ENCODE measurements around the gene TAAR2.
"Not testable (repeated sequence)": the region's sequence is repeated elsewhere in the genome, so short reads cannot be mapped to it uniquely, and the experiment has no call there.

TAAR2 gene, protein sequence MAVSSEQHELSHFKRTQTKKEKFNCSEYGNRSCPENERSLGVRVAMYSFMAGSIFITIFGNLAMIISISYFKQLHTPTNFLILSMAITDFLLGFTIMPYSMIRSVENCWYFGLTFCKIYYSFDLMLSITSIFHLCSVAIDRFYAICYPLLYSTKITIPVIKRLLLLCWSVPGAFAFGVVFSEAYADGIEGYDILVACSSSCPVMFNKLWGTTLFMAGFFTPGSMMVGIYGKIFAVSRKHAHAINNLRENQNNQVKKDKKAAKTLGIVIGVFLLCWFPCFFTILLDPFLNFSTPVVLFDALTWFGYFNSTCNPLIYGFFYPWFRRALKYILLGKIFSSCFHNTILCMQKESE

DNA sequence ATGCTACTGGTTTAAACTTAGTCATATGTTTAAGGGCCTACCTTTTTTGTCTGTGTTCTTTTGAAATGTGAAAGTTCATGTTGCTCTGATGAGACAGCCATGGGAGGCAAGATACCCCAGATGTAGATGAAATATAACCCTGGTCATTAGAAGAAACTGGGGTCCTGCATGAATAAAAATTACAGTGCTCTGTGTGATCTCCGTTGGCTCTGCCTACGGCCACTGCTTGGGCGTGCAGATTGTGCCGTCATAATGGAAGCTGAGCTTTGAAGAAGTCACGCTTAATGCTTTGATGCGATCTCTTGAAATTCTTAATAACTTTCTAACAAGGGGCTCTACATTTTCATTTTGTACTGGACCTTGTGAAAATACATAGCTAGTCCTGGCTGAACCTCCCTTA lies at the start of gene TAAR2:
Gene TAAR2 (minus strand): TSS at position 101 of the 400 bp plus-strand sequence. CDS start 0 bp downstream, at position 101.
- DNase-seq (ENCODE audit: low read depth): no peak

DNA sequence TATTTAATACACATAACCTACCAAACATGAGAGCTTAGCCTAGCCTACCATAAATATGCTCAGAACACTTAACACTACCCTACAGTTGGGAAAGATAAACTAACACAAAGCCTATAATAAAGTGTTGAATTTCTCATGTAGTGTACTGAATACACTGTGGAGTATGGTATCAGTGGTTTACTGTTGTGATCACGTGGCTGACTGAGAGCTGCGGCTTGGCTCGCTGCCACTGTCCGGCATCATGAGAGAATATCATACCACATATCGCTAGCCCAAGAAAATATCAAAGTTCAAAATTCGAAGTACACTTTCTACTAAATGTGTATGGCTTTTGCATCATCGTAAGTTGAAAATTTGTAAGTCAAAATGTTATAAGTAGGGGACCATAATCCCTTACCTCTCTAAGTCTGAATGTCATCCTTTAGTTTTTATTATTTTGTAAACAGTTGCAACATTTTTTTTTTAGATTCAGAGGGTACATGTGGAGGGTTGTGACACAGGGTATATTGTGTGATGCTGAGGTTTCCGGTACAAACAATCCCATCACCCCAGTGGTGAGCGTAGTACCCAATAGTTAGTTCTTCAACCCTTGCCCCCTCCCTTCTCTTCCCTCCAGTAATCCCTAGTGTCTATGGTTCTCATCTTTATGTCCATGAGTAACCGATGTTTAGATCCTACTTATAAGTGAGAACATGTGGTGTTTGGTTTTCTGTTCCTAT lies 49.5 kb upstream of the TAAR2 start:
- no peak for DNase-seq (ENCODE audit: low read depth)

DNA sequence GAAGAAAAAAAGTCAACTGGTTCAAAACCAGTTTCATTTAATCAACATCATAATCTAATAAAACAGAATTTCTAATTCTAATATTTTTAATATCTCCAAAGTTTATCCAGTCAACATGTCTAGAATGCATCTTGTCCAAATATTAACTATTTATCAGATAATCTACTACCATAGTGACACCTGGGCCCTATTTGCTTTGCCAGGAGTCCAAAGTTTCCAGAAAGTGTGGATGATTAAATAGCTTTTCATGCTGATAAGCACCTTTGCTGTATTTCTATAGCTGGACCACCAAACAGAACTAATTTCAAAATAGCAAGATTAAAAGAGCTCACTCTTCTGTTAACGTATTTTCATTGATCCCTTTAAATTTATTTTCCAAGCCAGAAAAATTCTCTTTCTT lies 47.2 kb upstream of the TAAR2 start:
- no peak for DNase-seq (ENCODE audit: low read depth)

DNA sequence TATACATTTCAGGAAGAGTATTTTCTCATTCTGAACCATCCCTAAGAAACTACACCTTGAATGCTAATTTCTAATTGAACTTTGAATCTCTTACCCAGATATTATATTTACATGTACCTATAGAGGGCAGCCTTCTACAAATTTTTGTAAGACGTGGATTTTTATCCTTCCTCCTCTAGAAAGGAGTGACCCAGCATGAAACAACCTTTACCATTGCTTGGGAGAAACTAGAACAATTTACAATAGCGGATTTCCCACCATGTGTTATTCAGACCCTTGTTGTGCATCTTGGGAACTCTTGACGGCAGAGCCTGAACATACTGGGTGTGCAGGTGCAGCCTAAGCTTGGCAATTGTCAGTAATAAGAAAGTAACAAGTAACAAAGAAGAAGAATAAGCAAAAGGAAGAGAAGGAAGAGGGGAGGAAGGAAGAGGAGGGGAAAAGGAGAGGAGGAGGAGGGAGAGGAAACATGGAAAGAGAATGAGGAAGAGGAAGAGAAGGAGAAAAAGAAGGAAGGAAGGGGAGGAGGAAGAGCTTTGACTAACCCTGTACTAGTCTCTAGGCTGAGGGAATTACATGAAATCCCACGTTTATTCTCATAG lies 45.7 kb upstream of the TAAR2 start:
- peak; percentile 67 for DNase-seq (ENCODE audit: low read depth)

DNA sequence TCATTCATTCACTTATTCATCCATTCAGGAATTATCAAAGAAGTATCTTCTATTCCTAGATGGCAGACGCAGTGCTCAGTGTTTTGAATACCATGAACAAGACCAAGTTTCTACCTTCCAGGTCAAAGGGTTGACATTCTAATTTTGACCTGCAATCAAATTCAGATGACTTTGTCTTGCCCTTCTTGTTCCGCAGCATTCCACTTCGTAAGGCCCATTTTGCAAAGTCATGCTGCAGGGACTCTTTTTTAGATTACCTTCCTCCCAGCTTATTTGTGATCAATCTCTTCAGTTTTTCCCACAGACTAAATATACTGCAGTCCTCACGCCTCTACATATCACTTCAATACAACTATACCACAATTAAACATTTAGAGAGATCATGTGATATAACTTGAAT lies 42.0 kb upstream of the TAAR2 start:
- DNase-seq (ENCODE audit: low read depth): no peak

DNA sequence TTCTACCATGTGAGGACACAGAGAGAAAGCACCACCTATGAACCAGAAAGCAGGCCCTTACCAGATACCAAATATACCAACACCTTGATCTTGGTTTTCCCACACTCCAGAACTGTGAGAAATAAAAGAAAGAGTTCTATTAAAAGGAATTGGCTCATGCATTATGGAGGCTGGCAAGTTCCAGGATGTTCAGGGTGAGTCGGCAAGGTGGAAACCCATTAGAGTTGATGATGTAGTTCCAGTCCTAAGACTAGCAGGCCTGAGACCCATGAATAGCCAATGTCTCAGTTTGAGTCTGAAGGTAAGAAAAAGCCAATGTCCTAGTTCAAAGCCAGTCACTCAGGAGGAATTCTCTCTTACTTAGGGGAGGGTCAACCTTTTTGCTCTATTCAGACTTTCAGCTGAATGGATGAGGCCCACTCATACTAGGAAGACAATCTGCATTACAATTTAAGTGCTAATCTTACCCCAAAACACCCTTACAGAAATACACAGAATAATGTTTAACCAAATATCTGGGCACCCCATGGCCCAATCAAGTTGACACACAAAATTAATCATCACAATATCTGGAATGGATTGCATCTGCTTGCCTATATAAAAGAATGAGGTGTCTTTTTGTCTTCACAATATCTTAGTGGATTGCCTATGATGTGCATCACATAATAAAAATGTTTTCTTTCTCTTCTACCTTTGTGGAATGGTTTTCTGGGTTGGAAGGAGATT lies 40.4 kb upstream of the TAAR2 start:
- no peak for DNase-seq (ENCODE audit: low read depth)

DNA sequence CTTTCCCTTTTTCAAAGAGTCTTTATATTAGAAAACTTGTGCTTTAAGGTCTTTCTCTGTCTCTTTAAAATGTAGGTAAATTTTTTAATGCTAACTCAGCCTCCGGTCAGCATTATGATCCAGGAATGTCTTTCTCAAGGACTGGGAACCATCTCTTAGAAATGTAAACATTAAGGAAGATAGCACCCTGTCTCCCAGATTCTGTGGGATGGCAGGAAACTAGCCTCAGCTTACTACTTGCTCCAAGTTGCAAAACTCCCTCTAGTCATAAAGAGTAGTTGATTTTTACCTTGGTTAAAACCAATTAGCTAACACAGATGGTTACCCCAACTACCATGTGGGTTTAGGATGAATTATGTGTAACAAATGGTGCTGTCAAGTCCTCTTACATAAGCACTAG lies 39.6 kb upstream of the TAAR2 start:
- peak; percentile 58 for DNase-seq (ENCODE audit: low read depth)

DNA sequence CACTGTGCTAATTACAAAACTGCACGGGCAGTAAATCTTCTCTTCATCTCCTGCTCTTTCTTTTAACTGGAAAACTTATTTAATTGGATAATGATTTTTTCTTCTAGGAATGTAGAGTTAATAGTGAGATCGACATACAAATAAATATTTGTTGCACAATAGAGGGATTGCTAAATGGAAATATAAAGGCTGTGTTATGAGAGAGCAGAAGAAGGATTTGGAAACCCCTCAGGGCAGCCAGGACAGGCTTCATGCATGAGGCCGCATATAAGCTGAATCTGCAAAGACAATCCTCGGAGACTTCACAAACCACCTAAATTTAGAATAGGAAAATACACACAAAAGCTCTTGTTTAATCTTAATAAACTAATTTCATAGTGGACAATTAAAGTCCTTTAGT lies 37.8 kb upstream of the TAAR2 start:
- DNase-seq (ENCODE audit: low read depth): no peak

DNA sequence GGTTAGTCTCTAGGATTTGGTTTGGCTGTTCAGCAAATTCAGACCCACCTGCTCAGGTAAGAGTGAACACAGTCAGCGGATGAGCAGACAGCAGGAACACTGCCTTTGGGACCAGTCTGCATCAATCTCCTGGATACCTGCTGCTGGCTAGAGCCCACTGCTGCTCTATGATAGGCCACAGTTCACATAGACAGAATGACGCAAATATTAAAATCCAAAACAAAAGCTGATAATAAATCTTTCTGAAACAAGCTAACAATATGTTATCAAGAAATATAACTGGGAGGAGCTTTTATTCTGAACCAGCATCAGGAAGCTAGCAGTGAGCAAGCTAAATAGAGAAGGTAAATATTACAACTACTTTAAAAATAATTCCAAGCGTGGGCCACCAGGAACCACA lies 35.0 kb upstream of the TAAR2 start, which contains the start of gene TAAR1:
Gene TAAR1 (minus strand): TSS at position 101 of the 400 bp plus-strand sequence. CDS start 13,179 bp downstream, outside the sequence.
- DNase-seq (ENCODE audit: low read depth): no peak

DNA sequence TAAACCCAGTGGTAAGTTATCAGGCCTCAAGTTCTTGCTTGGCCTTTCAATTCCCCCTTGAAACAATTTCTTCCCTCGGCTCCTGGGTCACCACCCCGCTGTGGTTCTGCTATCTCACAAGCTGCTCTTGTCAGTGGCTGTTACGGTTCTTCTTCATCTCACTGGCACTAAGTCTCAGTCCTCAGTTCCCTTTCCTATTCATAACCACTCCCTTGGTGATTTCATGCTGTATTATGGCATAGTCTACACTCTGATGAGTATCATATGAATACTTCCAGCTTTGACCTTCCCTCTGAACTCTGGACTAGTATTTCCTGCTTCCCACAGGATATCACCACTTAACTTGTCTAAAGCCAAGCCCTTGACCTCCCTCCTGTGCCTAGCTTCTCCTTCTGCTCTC lies 27.0 kb upstream of the TAAR2 start:
- DNase-seq (ENCODE audit: low read depth): no peak

DNA sequence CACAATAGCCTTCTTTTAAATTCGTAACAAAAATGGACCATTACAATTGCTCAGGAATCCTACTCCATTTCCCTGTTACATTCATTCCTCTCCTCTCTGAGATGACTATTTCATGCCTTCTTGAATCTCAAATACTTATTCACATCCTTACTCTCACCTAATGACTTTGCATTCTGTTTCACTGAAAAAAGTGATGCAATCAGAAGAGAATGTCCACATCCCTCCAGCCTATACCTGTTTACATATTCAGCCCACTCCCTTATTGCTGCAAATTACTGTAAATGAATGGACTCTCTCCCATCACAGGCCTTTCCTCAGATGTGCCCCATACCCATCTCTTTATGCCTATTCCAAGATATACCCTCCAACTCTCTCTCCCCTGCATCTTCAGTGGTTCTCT lies 26.4 kb upstream of the TAAR2 start:
- peak; percentile 9 for DNase-seq (ENCODE audit: low read depth)

DNA sequence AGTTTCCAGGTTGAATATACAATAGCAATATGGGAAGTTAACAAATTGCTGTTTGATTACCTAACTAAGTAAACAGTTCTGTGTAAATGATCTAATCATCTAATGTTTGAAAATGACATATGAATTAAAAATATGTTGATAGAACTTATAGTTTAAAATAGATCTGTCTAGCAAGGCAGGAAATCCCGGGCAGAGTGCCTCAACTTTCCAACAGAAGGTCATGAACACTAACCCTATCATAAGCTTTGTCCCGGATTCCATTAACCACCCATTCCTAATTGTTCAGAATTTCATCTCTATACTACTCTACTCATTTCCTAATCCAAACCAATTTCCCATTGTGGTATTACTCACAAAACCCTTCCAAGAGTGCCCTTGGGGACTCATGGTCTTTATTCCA lies 24.8 kb upstream of the TAAR2 start:
- no peak for DNase-seq (ENCODE audit: low read depth)

DNA sequence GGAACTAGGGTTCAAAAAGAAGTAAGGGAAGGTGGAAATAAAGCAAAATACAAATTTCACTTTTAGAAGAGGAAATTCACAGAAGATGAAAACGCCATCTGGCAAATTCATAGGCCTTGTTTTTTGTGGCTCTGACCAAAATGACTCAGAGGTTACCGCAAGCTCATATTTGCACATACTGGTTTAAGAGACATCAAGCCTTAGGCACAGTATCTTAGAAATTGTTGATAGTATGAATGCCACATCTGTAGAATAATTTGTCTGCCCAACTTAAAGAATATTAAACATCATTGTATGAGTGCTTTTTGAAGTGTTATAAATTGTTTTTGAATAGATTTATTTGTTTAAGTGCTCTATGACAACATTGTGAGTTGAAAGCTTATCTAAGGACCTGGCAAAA lies 24.3 kb upstream of the TAAR2 start:
- peak; percentile 76 for DNase-seq (ENCODE audit: low read depth)

DNA sequence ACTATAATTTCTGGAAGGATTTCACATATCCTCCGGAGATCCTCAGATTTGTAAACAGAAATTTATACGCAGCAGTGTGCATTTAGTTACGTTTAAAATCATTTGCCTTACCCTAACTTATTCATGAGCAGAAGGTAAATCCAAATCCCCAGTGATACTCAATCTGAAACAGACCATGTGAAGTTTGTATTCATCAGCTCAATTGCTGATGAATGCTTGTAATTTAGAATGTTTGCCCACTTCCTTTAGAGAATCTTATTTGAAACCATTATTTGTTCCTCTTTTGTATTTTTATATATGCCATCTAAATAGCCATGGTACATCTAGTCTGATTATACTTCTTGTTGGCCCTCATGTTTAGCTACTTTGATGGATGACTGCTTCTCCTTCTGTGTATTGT lies 19.5 kb upstream of the TAAR2 start:
- no peak for DNase-seq (ENCODE audit: low read depth)

DNA sequence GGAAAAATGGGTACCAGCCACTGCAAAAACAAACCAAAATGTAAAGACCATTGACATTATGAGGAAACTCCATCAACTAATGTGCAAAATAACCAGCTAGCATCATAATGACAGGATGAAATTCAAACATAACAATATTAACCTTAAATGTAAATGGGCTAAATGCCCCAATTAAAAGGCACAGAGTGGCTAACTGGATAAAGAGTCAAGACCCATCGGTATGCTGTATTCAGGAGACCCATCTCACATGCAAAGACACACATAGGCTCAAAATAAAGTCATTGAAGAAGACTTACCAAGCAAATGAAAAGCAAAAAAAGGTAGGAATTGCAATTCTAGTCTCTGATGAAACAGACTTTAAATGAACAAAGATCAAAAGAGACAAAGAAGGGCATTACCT lies 13.1 kb upstream of the TAAR2 start:
- DNase-seq (ENCODE audit: low read depth): not testable (repeated sequence)

DNA sequence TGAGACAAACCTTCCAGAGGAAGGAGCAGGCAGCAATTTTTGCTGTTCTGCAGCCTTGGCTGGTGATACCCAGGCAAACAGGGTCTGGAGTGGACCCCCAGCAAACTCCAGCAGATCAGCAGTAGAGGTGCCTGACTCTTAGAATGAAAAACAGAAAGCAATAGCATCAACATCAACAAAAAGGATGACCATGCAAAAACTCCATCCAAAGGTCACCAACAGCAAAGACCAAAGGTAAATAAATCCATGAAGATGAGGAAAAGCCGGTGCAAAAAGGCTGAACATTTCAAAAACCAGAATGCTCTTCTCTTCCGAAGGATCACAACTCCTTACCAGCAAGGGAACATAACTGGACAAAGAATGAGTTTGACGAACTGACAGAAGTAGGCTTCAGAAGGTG lies 11.8 kb upstream of the TAAR2 start:
- not testable (repeated sequence) for DNase-seq (ENCODE audit: low read depth)

DNA sequence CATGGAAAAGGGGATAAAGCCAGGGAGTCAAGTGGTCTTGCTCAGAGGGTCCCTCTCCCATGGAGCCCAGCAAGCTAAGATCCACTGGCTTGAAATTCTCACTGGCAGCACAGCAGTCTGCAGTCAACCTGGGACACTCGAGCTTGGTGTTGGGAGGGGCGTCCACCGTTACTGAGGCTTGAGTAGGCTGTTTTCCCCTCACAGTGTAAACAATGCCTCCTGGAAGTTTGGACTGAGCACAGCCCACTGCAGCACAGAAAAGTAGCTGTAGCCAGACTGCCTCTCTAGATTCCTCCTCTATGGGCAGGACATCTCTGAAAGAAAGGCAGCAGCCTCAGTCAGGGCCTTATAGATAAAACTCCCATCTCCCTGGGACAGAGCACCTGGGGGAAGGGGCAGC lies 11.2 kb upstream of the TAAR2 start:
- DNase-seq (ENCODE audit: low read depth): not testable (repeated sequence)

DNA sequence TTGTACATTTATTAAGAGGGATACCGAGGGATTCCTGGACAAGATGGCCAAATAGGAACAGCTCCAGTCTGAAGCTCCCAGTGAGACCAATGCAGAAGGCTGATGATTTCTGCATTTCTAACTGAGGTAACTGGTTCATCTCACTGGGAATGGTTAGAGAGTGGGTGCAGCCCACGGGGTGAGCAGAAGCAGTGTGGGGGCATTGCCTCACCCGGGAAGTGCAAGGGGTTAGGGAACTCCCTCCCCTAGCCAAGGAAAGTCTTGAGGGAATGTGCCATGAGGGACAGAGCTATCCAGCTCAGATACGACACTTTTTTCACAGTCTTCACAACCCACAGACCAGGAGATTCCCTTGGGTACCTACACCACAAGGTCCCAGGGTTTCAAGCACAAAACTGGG lies 10.7 kb upstream of the TAAR2 start:
- DNase-seq (ENCODE audit: low read depth): no peak

DNA sequence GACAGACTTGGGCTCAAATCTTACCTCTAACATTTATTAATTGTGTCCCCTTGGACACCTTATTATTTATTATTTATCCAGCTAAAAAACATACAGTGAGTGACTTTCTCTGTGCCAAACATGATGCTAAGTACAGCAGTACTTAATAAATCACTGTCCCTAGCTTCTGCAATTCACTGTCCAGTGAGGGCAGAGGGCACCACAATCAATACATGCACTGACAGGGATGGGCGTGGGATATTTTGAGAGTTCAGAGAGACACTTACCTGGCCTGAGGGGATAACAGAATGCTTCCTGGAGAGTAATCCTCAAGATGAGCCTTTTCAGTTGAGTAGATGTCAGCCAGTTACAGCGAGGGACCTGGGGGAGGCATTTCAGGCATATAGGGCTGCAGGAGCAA lies 9.3 kb upstream of the TAAR2 start:
- no peak for DNase-seq (ENCODE audit: low read depth)

DNA sequence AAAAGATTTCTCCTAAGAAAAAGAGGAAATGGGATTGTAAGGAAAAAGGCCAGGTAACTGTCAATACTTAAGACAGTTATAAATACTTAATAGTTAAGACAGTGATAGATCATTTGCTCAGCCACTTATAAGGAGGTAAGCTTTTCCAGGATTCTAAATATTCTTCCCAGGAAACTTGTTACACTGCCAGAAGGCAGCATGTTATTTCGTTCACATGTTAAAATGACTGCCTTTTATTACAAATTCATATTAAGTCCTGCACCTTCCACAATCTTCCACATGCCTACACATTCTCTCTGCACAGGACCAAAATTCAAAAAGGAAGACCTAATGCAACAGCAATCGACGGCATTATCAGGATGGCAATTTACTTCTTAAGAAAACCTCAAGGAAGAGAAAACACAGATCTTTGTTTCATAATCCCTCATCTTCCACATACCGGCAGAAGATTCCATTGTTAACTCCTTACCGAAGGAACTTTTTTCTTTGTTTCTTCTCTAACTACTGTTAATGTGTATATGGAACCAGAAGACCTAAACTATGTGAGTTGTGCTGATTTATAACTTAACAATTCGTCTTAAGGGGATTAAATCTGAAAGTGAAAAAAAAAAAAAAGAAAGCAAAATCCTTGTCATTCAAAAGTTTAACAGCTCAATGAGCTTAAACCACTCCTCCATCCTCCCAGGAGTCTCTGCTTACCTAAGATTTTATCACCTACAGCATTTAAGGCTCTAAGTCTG lies 799 bp downstream of the TAAR2 start:
- DNase-seq (ENCODE audit: low read depth): no peak

DNA sequence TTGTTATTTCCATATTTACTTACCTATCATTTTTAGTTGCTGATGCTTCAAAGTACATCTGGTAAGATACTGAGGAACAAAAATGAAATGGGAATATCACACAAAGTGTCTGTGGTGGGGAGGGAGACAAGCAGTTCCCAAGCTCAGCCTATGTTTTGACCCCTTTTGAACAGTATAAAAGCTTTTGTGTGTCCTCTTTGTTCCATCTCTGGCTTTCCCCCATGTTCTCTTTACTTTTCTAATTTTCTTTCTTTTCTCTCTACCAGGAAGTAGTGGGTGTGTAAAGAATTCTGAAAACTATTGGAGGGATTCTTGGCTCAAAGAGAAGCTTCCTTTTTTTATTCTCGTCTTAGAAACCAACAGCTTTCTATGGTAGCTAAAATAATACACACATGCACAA lies 7.4 kb downstream of the TAAR2 start:
- no peak for DNase-seq (ENCODE audit: low read depth)

DNA sequence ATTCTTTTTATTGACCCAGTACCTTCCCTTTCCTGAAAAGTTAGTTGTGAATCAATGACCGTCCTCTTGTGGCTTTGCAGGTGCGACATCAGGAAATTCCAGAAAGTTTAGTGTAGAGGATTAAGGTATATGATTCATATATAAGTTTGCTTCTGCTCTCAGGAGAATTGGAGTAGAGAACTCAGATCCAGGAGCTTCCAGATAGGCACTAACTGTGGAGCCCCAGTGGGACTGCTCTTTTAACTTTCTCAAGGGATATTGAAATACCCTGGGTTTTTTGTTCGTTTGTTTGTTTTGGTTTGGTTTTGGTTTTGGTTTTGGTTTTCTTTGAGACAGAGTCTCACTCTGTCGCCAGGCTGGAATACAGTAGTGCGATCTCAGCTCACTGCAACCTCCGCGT lies 9.5 kb downstream of the TAAR2 start:
- no peak for DNase-seq (ENCODE audit: low read depth)
